ENCODE results near the gene SIK3.

Gene SIK3

DNA sequence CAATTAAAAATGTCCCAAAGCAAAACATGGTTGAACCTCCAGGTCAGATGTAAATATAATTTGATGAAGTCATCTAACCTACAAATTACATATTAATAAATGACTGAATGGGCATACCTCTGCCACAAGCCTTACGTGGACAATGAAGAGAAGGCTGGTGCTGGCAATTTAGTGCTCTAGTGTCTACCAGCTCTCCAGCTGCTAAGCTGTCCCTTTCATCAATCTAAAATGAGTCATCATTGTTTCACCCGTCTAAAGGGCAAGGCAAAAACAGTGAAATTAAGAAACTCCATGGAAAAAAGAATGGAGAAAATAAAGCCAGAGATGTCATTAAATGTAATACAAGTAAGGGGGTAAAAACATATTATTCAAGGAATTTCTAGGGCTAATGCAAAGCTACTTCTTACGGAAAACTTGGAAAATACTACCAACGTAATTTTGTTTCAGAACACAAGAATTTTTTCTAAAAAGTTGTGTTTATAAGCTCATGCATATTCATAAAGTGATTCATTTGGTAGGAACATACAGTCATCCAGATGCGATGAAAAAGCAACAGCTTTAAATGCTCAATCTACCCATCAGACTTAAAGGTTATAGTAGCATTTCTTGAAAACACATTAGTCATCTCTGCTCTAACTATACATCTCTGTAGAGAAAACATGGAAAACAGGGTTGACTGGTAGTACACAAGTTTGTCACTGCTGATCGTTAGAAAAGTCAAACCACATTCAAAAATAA is 71.5 kb downstream of the SIK3 start:
- TF ChIP-seq, protein P1, sequence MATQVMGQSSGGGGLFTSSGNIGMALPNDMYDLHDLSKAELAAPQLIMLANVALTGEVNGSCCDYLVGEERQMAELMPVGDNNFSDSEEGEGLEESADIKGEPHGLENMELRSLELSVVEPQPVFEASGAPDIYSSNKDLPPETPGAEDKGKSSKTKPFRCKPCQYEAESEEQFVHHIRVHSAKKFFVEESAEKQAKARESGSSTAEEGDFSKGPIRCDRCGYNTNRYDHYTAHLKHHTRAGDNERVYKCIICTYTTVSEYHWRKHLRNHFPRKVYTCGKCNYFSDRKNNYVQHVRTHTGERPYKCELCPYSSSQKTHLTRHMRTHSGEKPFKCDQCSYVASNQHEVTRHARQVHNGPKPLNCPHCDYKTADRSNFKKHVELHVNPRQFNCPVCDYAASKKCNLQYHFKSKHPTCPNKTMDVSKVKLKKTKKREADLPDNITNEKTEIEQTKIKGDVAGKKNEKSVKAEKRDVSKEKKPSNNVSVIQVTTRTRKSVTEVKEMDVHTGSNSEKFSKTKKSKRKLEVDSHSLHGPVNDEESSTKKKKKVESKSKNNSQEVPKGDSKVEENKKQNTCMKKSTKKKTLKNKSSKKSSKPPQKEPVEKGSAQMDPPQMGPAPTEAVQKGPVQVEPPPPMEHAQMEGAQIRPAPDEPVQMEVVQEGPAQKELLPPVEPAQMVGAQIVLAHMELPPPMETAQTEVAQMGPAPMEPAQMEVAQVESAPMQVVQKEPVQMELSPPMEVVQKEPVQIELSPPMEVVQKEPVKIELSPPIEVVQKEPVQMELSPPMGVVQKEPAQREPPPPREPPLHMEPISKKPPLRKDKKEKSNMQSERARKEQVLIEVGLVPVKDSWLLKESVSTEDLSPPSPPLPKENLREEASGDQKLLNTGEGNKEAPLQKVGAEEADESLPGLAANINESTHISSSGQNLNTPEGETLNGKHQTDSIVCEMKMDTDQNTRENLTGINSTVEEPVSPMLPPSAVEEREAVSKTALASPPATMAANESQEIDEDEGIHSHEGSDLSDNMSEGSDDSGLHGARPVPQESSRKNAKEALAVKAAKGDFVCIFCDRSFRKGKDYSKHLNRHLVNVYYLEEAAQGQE (IDR thresholded peaks at IDR 0.05; ENCODE audit: insufficient read depth in 1 of 2, low read depth in 2 of 2, low read length in 2 of 2), result no peak
- TF ChIP-seq SIN3A (IDR thresholded peaks at IDR 0.05; ENCODE audit: borderline replicate concordance, insufficient read depth, low read length), result no peak
- no peak for TF ChIP-seq POLR2AphosphoS5 (IDR thresholded peaks at IDR 0.05; ENCODE audit: low read depth, low read length)
- TF ChIP-seq TAF1 (IDR thresholded peaks at IDR 0.05; ENCODE audit: borderline replicate concordance, insufficient read depth, low read length), result no peak
- no peak for TF ChIP-seq FOXP2 (optimal IDR thresholded peaks at IDR 0.05; ENCODE audit: borderline replicate concordance, extremely low read depth, extremely low read length, insufficient read depth)

DNA sequence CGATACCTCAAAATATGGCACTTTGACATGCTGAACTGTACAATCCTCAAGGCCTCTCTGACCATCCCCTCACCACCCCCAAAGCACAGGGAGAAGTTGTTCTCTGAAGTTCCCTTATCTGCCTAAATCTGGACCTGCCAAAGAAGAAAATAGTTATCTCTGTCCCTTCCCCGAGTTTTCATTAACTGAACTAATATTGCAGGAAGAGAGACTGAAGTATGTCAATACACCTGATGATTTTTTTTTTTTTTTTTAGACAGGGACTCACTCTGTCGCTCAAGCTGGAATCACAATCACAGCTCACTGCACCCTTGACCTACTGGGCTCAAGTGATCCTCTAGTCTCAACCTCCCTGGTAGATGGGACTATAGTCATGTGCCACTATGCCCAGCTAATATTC is 75.0 kb downstream of the SIK3 start:
- TF ChIP-seq POLR2AphosphoS5 (IDR thresholded peaks at IDR 0.05; ENCODE audit: low read depth, low read length) (no peak), FOXP2 (optimal IDR thresholded peaks at IDR 0.05; ENCODE audit: borderline replicate concordance, extremely low read depth, extremely low read length, insufficient read depth) (no peak), TAF1 (IDR thresholded peaks at IDR 0.05; ENCODE audit: borderline replicate concordance, insufficient read depth, low read length) (no peak), SIN3A (IDR thresholded peaks at IDR 0.05; ENCODE audit: borderline replicate concordance, insufficient read depth, low read length) (no peak)
- TF ChIP-seq, protein P1 (IDR thresholded peaks at IDR 0.05; ENCODE audit: insufficient read depth in 1 of 2, low read depth in 2 of 2, low read length in 2 of 2), result no peak

DNA sequence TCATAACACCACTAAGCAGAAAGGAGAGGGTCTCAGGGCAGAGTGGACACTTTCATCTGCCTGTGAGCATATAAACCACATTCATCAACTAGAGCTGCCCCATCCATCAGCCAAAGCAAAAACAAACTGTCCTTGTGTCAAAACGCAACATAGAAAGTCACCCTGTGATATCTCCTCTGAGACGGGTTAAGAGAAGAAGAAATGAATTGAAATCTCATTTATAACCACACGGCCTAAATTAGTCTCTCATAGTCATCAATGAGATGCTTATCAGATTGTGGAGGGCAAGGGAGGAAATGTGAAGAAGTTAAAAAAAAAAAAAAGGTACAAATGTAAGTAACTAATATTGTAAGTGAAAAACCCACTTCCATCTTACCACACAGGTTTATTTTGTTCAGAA is 75.7 kb downstream of the SIK3 start:
- TF ChIP-seq, protein P1 (IDR thresholded peaks at IDR 0.05; ENCODE audit: insufficient read depth in 1 of 2, low read depth in 2 of 2, low read length in 2 of 2), result no peak
- no peak for TF ChIP-seq FOXP2 (optimal IDR thresholded peaks at IDR 0.05; ENCODE audit: borderline replicate concordance, extremely low read depth, extremely low read length, insufficient read depth)
- TF ChIP-seq TAF1 (IDR thresholded peaks at IDR 0.05; ENCODE audit: borderline replicate concordance, insufficient read depth, low read length), result no peak
- TF ChIP-seq POLR2AphosphoS5 (IDR thresholded peaks at IDR 0.05; ENCODE audit: low read depth, low read length), result no peak
- TF ChIP-seq SIN3A (IDR thresholded peaks at IDR 0.05; ENCODE audit: borderline replicate concordance, insufficient read depth, low read length), result no peak

DNA sequence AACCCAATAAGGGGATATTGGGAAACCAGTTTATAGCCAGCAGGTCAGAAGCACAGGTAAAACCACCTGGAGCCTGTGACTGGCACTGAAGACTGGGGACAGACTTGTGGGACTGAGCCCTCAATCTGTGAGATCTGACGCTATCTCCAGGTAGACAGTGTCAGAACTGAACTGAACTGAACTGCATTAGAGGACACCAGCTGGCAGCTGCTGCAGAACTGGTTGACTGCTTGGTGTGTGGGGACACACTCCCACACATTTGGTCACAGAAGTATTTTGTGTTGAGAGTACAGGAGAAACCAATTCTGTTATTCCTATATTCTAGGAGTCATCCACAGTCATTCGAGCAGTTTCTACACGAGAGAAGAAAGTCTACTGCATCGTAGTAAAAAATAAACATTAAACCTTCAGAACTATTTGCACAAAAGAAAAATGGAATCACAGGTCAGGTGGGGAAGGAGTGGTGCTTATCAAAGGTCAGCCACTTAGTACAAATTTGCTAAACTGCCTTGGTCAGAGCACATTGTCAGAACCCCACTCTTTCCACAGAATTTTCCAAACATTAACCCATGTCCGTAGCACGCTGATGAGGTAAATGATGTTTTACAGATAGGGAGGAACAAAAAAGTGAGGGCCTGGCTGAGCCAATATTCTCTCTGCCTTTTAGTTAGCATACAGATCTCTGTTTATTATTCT is 77.2 kb downstream of the SIK3 start:
- TF ChIP-seq, protein P1 (IDR thresholded peaks at IDR 0.05; ENCODE audit: insufficient read depth in 1 of 2, low read depth in 2 of 2, low read length in 2 of 2), result no peak
- no peak for TF ChIP-seq TAF1 (IDR thresholded peaks at IDR 0.05; ENCODE audit: borderline replicate concordance, insufficient read depth, low read length)
- no peak for TF ChIP-seq FOXP2 (optimal IDR thresholded peaks at IDR 0.05; ENCODE audit: borderline replicate concordance, extremely low read depth, extremely low read length, insufficient read depth)
- no peak for TF ChIP-seq SIN3A (IDR thresholded peaks at IDR 0.05; ENCODE audit: borderline replicate concordance, insufficient read depth, low read length)
- no peak for TF ChIP-seq POLR2AphosphoS5 (IDR thresholded peaks at IDR 0.05; ENCODE audit: low read depth, low read length)
